LHCN-M2 (cell line): ENCODE results near the gene MAML2. TPM values are rescaled to one million over a fixed set of nuclear protein-coding genes. Genes with fewer than 3 reads are reported as not detected.

Experiments
- DNase-seq: peaks from one replicate; pipeline ENCODE4 v3.0.0-alpha.2; 2012; ENCODE audit warnings: low read depth
- total RNA-seq: library from RNA; depleted of rRNA; stranded (reverse); fragments of >200 nt; gene quantifications from 2 replicates; pipeline ENCODE4 v1.2.3, GENCODE V29; 2014

The MAML2 gene
- total RNA-seq, 1 experiment from 2014 or later: 12.1 TPM

DNA sequence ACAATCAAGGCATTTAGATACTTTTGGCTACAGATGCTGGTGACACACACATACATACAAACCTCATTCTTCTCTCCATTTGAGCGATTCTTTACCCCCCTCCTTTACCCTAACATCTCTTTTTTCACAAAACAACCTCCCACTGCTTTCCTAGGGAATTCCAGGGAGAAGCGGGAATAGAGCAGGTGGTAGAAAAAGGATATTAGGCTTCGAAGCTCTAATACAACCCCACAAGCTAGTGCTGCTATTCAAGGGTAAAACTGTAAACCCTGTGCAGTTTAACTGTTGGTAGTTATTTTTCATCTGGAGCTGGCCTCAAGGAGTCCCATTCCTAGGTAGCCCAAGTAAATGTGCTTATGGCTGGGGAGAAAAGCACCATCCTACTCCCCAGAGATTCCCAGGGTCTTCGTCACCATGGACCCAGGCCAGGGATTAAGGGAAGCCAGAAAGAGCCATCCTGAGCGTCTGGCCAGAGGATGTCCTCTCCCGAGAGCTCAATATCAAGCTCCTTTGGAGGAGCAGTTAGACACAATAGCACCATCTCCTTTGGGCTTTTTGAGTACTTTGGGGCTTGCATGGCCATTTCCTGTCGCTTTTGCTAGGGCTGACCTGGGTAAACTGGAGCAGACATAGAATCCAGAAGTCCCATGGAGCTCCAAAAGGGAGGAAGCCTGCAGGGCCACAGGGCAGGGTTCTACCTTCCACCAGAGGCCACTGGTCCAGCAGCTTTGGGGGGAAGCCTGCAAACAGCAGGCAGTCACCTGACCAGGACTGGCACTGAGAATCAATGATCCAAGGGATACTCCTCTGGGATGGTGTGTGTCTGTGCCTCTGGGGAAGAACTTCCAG, 3.1 kb downstream of the MAML2 start:
- DNase-seq: no peak

DNA sequence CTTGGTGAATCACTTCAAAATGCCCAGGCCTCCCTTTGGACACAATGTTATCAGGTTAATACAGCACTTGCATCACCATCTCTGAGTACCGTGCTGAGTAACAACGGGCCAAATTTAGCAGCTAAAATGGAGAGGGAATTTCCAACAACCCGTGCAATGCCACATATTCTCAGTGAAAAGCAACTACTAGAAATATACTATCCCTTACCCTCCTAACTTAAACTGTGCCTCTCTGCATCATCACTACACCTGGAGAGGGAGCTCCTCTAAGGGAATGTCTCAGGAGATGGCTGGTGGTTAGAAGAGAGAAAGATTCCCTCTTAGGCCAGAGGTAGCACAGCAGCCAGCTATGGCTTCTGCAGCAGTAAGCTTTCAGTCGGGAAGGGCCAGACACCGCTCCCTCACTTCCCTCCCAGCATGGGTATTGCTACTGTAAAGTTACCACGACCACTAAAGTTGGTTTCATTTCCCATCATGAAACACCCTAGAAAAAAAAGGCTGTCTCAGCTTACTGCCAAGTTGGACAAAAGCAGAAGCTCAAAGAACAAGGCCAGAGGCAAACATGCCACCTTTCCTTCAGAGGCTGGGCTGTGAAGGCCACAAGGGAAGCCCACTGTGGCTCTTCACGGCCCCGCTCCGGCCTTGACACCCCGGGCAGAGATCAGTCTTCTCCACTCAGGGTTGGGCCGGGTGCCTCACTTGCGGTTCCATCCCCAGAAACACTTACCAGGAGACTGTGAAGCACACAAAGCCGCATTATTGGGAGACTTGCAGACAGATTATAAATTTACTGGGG, 3.9 kb downstream of the MAML2 start:
- DNase-seq: peak; percentile 58

DNA sequence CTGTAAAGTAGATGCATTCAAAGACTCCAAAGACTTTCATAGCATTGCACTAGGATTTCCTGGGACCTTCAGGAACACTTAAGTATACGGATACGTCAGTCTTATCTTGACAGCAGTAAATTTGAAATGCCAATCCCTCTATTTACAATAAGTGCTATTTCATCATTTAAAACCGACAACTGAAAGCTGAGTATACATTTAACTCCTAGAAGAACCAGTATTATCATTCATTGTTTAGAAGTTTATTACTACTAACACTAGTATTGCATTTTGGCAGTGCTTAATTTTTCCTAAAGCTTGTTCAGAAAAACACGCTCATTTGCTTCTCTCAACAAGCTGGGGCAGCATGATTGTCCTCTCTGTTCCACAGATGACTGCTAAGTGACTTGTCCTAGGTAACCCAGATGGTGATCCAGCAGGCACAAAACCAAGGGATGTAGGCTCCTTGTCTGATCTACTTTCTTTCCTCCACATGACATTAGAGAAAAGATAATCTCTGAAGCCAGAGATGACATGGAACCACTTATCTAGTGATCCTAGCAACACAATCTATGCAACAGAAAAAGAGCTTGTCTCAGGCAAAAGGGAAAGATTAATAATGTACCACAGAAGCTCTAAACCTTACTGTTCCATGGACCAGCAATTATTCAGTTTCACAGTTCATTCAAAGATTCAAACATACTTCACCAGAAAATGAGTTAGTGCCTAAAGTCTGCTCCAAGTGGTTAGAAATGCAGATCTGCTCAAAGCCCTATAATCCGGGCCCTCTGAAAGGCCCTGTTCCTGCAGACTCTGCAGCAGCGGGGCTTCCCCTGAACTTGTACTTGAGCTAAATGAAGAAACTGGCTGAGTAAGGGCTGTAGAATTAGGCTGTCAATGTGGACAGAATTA, 5.2 kb downstream of the MAML2 start:
- no peak for DNase-seq

DNA sequence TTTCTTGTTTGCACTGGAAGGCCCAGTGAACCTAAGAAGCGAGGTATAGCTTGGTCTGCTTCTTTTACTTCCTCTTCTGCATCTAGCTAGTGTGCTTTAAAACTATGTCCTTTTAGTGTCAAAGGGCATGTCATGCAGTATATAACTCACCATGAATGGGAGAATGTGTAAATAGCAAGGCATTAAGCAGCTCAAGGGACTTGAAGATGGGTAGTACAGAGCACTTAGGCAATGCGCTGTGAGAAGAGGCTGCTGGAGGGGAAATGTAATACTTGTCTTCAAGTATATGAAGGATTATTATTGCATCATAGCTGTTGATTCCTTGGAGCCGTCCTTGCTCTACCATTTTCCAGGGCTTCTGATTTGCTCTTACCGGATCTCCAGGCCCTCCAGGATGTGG, 7.6 kb downstream of the MAML2 start:
- no peak for DNase-seq

DNA sequence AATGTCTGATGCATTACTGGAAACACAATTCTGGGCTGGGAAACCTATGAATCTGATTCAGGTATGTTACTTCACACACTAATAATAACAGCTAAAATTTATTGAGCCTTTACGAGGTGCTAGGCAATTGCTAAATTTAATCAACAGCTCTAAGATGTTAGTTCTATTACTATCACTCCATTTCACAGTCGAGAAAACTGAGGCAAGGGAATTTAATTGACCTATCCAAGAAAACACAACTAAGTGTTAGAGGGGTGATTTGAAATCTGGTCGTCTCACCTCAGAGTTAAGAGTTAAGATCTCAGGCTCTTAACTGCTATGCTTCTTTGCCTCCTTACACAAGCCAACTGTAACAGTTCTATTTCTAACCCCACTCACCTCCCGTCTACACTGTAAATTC, 8.8 kb downstream of the MAML2 start:
- no peak for DNase-seq

DNA sequence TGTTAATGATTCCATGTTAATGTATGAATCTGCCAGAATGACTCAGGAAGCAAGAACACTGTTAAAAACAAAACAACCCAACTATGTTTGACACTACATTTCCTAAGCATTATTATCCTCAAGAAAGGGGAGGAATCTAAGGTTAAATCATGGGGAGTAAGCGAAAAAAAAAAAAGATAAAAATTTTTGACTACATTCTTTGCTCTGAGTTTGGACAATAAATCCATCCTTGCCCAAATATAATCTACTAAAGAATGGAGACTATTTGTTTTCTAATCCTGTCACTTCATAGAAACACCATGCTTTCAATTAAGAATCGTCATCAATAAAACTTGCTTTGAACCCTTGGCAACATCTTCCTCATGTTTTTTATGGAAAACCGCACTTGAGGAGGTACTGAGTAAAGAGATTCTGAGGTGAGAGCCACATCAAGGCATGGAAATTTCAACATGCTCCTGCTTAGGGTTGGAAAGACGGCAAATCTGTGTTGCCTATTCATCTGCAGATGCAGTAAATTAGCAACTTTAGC, 9.7 kb downstream of the MAML2 start:
- DNase-seq: no peak

DNA sequence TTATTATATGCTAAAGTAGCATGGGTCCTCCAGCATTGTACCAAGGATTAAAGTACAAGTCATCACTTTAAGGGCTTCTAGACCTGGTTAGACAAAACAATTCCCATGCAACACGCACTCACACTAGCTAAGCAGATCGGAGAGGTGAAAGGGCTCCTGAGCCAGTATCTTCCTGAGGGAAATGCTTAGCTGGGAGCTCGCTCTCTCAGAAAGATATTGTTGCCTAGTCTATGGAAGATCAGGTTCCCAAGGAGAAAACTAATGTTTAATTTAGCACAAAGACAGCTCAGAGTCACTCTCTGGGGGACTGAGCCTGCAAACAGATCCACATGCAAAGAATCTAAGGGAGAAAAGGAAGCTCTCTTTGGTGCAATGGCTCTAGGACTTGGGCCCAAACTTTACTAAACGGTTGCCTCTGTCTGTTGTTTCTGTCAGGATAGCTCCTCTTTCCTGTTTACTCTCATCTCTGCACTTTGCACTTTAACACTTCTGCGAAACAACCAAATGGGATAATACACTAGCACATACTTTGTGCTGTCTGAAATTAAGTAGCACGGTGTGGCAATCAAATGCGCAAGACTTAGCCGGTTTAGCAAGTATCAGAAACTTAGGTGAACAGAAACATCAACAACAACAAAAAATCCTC, 10.7 kb downstream of the MAML2 start:
- DNase-seq: no peak

DNA sequence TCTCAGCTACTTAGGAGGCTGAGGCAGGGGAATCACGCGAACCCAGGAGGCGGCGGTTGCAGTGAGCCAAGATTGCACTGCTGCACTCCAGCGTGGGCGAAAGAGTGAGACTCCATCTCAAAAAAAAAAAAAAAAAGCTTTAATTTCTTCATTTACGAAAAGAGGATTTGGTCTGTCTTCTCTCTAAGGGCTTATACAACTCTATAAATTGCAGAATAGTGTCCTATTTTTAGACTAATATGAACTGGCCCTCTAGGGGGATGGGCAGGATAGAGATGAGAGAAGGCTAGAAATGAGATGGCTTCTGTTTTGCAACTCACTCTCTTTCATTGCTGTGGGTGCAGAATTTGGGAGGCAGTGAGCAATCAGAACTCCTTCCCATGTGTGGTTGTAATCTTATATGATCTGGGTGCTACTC, 11.3 kb downstream of the MAML2 start:
- DNase-seq: peak; percentile 32

DNA sequence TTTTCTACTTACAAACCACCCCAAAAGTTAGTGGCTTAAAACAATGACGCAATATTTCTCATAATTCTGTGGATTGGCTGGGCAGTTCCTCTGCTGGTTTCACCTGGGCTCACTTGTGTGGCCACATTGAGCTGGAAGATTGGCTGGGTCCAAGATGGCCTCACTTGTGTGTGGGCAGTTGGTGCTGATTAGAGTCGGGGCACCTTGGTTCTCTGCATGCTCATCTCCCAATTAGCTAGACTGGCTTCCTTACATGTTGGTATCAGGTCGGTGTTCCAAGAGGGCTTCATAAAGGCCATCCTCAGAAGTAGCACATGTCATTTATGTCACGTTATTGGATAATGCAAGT, 12.5 kb downstream of the MAML2 start:
- no peak for DNase-seq

DNA sequence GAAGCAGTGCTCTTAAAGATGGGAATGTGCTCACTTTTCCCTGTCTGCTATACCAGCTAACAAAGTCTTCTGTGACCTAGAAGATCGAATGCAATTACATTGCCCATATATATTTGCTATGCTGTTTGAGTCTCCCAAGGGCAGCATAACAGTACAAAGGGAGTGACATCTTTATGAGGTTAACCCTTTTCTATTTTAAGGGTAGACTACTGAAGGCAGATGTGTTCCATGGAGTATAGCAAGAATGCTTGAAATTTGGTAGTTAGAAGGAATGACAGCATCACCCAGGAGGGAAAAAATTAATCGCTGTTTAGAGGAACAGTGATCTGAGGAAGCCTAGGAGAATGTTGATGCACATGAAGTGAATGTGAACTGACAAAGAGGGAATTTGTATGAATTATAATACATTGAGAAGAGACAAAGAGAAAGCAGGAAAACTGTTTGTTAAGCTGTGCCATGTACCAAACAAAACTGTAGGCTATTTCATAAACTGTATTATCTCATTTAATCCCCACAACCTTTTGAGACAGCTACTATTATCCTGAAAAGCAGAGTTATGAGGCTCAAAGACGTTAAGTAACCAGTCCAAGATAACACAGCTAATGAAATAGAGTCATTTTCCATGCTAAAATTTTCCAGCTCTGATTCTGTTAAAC, 13.0 kb downstream of the MAML2 start:
- no peak for DNase-seq

DNA sequence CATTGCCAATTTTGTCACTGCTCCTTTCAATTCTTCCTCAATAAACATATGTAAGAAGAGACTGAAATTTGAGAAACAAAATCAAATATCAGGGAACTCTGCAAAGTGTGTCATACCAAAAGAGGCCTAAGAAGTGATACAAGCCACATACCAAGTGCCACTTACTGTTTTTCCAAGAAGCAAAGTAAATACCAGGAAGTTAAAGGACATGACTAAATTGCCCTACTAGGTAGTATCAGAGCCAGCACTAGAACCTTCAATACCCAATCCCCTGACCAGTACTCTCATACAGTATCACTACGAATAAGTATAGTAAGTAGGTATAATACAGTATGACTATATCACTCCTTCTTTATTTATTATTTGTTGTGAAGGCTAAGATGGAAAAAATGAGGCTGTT, 13.6 kb downstream of the MAML2 start:
- no peak for DNase-seq

DNA sequence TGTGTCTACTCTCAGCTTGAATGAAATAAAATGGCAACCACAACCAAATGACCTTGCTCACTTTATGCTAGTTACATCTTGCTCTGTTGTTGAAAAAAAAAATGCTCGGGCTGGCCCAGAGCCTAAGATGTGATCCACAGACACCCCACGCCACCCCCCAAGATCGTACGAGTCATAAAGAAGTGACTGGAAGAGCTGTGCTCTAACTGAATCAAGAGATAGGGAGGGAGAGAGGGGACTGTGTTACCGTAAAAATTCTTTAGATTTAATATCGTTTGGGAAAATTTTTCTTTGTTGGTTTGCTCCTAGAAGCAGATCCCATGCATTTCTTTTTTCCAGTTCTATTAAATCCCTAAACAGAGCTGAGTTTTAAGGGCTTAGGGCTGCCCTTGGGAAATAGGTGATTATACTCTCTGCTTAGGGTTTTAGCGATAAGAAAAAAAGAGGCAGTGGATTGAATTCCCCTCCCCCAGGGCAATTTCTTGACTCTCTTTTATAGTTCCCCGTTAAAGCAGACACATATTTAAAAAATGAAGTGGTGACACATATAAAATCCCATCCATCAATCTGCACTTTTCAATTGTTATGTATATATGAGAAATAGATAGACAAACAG, 14.5 kb downstream of the MAML2 start:
- DNase-seq: peak; percentile 56

DNA sequence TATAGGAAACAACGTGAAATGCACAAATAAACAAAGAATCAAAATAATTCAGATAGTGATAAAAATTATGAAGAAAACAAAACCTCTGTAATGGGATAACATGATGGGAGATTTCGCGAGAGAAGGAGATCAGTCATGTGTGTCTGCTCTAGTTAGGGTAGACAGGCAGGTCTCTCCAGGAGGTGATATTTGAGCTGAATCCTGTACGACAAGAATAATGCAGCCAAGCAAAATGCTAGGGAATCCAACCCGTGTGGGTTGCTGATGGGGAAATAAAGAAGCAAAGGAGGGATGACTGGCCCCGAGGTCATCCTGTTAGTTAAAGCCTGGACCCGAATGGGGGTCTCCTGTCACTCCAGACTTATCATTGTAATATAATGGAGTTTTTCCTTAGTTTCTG, 16.0 kb downstream of the MAML2 start:
- no peak for DNase-seq

DNA sequence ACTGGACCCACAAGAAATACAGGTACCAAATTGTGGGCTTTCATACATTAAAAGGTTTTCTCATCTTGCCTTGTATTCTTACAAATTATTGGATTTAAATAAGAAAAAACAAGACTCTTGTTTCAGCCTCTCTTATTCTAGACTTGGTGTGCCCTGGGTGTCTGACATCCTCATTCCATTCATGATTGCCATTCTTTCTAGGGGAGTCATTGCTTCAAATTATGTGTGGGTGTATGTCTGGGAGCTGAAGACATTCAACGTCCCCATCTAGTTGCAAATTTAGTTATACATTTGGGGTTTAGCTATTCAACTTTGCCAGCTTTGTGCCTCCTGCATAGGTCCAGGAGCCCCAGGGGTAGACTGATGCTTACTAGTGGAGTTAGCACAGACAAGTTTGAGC, 18.1 kb downstream of the MAML2 start:
- DNase-seq: peak; percentile 65

DNA sequence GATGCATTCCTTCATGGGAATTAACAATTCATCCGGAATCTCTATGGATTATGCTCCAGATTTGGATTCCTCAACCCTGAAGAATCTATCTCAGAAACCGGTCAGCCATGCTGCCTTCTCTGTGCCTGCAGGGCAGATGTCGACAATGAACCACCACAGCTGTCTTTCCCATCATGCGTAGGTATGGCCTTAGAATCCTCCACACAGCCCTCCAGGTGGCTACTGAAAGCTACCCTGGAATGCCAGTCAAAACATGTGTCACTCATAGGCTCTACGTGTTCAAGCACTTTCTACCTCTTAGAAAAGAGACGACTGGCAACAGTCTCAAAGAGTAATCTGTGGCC, 19.4 kb downstream of the MAML2 start:
- no peak for DNase-seq

DNA sequence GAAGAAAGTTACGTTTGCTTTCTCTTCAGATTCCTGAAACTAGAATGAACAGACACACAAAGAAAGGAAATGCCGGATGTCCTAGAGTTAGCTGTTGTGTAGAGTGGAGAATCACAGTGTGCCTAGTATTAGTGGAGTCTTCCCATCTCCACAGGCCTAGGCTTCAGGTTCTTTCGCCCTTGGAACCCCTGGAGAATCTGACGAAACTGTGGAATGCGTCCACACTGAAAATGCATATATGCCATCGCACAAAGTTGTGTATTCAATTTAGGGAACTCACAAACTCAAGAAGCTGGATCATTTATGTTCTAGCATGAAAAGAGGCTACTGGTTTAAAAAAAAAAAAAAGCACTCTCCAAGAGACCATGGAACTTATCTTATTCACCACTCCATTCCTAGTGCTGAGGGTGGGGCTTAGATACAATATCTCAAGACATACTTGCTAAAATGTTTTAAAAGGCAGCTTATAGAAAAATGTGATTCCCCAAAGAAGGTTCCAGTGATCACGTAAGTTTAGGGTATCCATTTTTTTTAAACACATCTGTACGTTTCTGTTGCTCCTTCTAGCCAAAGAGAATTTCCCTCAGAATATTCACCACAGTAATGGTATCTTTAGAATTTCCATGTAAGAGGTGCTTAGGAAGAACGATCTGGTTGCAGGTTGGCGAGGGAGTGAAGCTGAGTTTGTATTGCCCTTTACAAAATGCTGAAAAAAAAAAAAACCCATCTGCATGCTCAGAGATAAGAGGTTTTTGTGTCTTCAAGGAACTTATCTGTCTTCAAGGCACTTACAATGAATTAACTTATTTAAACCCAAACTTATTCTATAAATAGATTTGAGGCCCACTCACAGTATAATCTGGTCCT, 20.0 kb downstream of the MAML2 start:
- no peak for DNase-seq

DNA sequence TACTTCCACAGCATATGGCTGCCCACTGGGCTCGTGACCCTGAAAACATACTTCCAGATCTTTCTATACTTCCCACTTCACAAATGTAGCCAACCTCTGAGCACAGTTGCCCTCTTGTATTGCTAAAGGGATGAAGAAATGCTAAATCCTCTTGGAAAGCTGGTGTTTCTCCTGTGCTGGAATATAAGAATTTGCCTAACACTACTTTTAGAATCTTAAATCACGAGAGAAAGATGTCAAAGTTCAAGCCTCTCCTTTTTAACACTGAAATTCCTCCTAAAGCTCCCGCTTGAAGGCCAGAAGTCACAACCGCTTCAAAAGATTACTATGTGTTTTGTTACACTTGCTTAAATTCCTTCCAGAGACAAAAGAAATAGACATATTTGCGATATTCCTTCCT, 21.9 kb downstream of the MAML2 start:
- no peak for DNase-seq

DNA sequence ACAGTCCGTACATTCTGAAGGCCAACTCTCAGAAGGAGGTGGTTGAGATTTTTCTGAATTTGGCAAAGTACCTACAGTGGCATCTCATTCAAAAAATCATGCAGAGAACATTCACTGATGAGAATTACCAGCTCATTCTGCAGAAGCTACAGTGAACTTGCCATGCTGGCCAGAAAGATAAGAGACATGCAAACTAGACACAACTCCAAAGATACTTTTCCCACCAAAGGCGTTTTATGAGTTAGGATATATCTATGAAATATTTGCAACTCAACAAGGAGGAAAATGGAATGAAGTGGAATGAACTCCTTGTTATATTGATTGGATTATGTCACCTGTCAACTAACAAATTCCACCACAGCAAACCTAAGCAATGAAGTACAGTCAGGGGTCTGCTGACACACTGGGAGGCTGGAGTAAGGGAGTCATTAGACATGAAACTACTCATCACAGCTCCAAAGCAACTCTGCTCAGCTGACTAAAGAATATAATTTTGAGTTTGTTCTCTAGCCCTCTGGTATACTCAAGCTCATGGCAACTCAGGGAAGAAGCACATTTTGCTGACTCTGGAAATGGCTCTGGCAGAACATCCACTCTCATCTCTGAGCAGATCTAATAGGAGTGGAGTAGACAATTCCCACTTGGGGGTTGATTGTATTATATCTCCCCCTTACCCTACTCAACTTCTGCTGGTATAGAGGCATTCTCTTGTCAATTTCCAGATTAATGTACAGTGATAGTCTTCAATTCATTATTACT, 22.9 kb downstream of the MAML2 start:
- no peak for DNase-seq

DNA sequence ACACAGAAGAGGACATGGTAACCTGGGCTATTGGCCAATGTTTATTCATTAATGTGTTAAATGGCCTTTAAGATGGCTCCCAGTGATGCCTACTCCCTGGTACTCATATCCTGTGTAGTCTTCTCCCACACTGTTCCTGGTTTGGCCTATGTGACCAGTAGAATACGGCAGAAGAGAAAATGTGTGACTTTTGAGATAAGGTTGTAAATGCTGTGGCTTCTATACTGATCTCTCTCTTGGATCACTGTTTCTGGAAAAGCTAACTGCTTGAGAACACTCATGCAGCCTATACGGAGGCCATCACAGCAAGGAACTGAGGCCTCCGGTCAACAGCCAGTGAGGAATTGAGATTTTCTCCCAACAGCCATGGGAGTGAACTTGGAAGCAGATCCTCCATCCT, 24.1 kb downstream of the MAML2 start:
- no peak for DNase-seq
